Liver (tissue), 9 donors: ENCODE measurements around the gene KIAA0753. TPM values are rescaled to one million over a fixed set of nuclear protein-coding genes. Genes with fewer than 3 reads are reported as not detected.

Source experiments
- DNase-seq: peaks from one replicate; pipeline ENCODE4 v3.0.0-alpha.2; 2017; ENCODE audit warnings: low spot score
- H3K27ac ChIP-seq, 2 donors: one replicate each; pipeline ENCODE4 v1.7.0; 2013; ENCODE audit warnings: inconsistent platforms in 2 of 2, low read length in 2 of 2, control low read depth in 1 of 2, low read depth in 1 of 2, mild to moderate bottlenecking in 1 of 2
- H3K27me3 ChIP-seq, 4 donors: one replicate each; pipeline versions ENCODE4 v1.6.1 to v1.7.0; 2013; ENCODE audit warnings: low read length in 3 of 4, inconsistent platforms in 1 of 4, mild to moderate bottlenecking in 1 of 4, moderate library complexity in 1 of 4; ENCODE audit not compliant: control insufficient read depth in 4 of 4, insufficient read depth in 4 of 4
- H3K36me3 ChIP-seq, 4 donors: one replicate each; pipeline versions ENCODE4 v1.6.1 to v1.7.0; 2013; ENCODE audit warnings: low read length in 3 of 4, mild to moderate bottlenecking in 3 of 4, low read depth in 1 of 4, moderate library complexity in 1 of 4; ENCODE audit not compliant: control insufficient read depth in 4 of 4, insufficient read depth in 3 of 4
- H3K4me1 ChIP-seq, 4 donors: one replicate each; pipeline versions ENCODE4 v1.6.1 to v1.7.0; 2013; ENCODE audit warnings: low read length in 3 of 4, mild to moderate bottlenecking in 3 of 4, moderate library complexity in 1 of 4; ENCODE audit not compliant: control insufficient read depth in 4 of 4, insufficient read depth in 4 of 4
- H3K4me3 ChIP-seq, 3 donors: one replicate each; pipeline versions ENCODE4 v1.6.1 to v1.7.0; 2013; ENCODE audit warnings: low read length in 3 of 3, control low read depth in 1 of 3, low read depth in 1 of 3, mild to moderate bottlenecking in 1 of 3
- H3K9ac ChIP-seq, 2 donors: one replicate each; pipeline ENCODE4 v1.7.0; 2013; ENCODE audit warnings: low read length in 2 of 2, mild to moderate bottlenecking in 2 of 2, moderate library complexity in 2 of 2, control low read depth in 1 of 2, low read depth in 1 of 2
- H3K9me3 ChIP-seq, 4 donors: one replicate each; pipeline versions ENCODE4 v1.6.1 to v1.7.0; 2013; ENCODE audit warnings: low read length in 3 of 4; ENCODE audit not compliant: control insufficient read depth in 4 of 4
- ATF3 ChIP-seq: IDR thresholded peaks from 2 replicates; pipeline ENCODE4 v1.6.1; 2016; ENCODE audit warnings: antibody characterized with exemption
- CTCF ChIP-seq: fragments of 150-350 bp; IDR thresholded peaks from 2 replicates; pipeline ENCODE4 v1.5.1; 2017; ENCODE audit warnings: improper control_type of control experiment, low read depth, low read length; ENCODE audit not compliant: missing input control
- EGR1 ChIP-seq, 2 donors: IDR thresholded peaks; 2 replicates each; pipeline ENCODE4 v1.6.1; 2016 to 2018; ENCODE audit warnings: antibody characterized with exemption in 2 of 2, low read depth in 2 of 2
- FOXA1 ChIP-seq: IDR thresholded peaks from 2 replicates; pipeline ENCODE4 v1.6.1; 2016; ENCODE audit warnings: antibody characterized with exemption
- FOXA2 ChIP-seq: IDR thresholded peaks from 2 replicates; pipeline ENCODE4 v1.6.1; 2016; ENCODE audit warnings: antibody characterized with exemption
- GABPA ChIP-seq, 2 donors: IDR thresholded peaks in 1 of 2; conservative IDR thresholded peaks in 1 of 2; 2 replicates each; pipeline ENCODE4 v1.6.1; 2016; ENCODE audit warnings: antibody characterized with exemption in 2 of 2, mild to moderate bottlenecking in 1 of 2, moderate library complexity in 1 of 2
- HNF4A ChIP-seq, 2 donors: conservative IDR thresholded peaks; 2 replicates each; pipeline ENCODE4 v1.6.1; 2016; ENCODE audit warnings: antibody characterized with exemption in 2 of 2, mild to moderate bottlenecking in 2 of 2
- HNF4G ChIP-seq: IDR thresholded peaks from 2 replicates; pipeline ENCODE4 v1.6.1; 2016; ENCODE audit warnings: antibody characterized with exemption
- JUND ChIP-seq, 2 donors: IDR thresholded peaks; 2 replicates each; pipeline ENCODE4 v1.6.1; 2016; ENCODE audit warnings: antibody characterized with exemption in 2 of 2
- MAX ChIP-seq: IDR thresholded peaks from 2 replicates; pipeline ENCODE4 v1.6.1; 2016; ENCODE audit warnings: antibody characterized with exemption
- NR2F2 ChIP-seq: IDR thresholded peaks from 2 replicates; pipeline ENCODE4 v1.6.1; 2016; ENCODE audit warnings: antibody characterized with exemption
- RAD21 ChIP-seq, 2 donors: IDR thresholded peaks; 2 replicates each; pipeline ENCODE4 v1.6.1; 2016; ENCODE audit warnings: antibody characterized with exemption in 2 of 2, mild to moderate bottlenecking in 2 of 2
- REST ChIP-seq: IDR thresholded peaks from 2 replicates; pipeline ENCODE4 v1.6.1; 2016; ENCODE audit warnings: antibody characterized with exemption, mild to moderate bottlenecking
- RXRA ChIP-seq, 2 donors: IDR thresholded peaks; 2 replicates each; pipeline ENCODE4 v1.6.1; 2017 to 2018; ENCODE audit warnings: antibody characterized with exemption in 2 of 2, mild to moderate bottlenecking in 1 of 2
- SP1 ChIP-seq: IDR thresholded peaks from 2 replicates; pipeline ENCODE4 v1.6.1; 2018; ENCODE audit warnings: antibody characterized with exemption, mild to moderate bottlenecking
- TAF1 ChIP-seq: conservative IDR thresholded peaks from 2 replicates; pipeline ENCODE4 v1.6.1; 2016; ENCODE audit warnings: antibody characterized with exemption, mild to moderate bottlenecking
- YY1 ChIP-seq: IDR thresholded peaks from 2 replicates; pipeline ENCODE4 v1.6.1; 2016; ENCODE audit warnings: antibody characterized with exemption, mild to moderate bottlenecking
- WGBS: extraction: QIAGEN DNeasy Blood & Tissue Kit; methylation state at CpG from one replicate; pipeline ENCODE4 v1.1.7; 2013; 5-methylcytosine and 5-hydroxymethylcytosine counted together
- polyA plus RNA-seq, 2 donors: library from polyadenylated mRNA; stranded (reverse) in 1 of 2; unstranded in 1 of 2; fragments of 200-250 nt in 1 of 2; fragments of >200 nt in 1 of 2; fragmentation: Nextera tagmentation in 1 of 2; extraction: Ambion mirVana in 1 of 2; gene quantifications; one replicate each; pipeline versions ENCODE4 v1.2.1 to v1.2.3, GENCODE V29; 2013 to 2015
- total RNA-seq, 2 donors: library from RNA; depleted of rRNA; stranded (reverse); fragments of >200 nt; gene quantifications; one replicate each; pipeline ENCODE4 v1.2.3, GENCODE V29; 2014
- donor health status: healthy.
- donor health status: healthy.
- donor health status: healthy.
- donor health status: healthy.
- donor health status: healthy.

Gene KIAA0753
- total and polyA plus RNA-seq, 4 donors = 2.0 to 5.9 (median 3.0) TPM

- no peak for TF ChIP-seq RAD21 (IDR thresholded peaks at IDR 0.05)
- TF ChIP-seq FOXA2 = no peak
- TF ChIP-seq FOXA1 = no peak
- TF ChIP-seq EGR1 (IDR thresholded peaks at IDR 0.05; ENCODE audit: low read depth in 2 of 2) = no peak
Observed at GRCh38 chr17:6541886-6542285, 98.6 kb downstream of the KIAA0753 start (continued).

GRCh38 chr17:6539871-6540270, 100.6 kb downstream of the KIAA0753 start:
- H3K27ac ChIP-seq = no peak overlapping the region
- no peaks in the 10 kb centered on the region for H3K4me1 ChIP-seq
- H3K27me3 ChIP-seq = no peaks in the 10 kb centered on the region
- 69% methylated on average over 3 of the region's 3 CpGs for WGBS
- H3K36me3 ChIP-seq = no peaks in the 10 kb centered on the region
- H3K4me3 ChIP-seq = no peak overlapping the region
- TF ChIP-seq JUND (IDR thresholded peaks at IDR 0.05) (no peak), MAX (no peak), TAF1 (no peak)
- H3K9me3 ChIP-seq = peaks cover 0 to 7% (median 3%) of the 10 kb centered on the region in 4 donors
- H3K9ac ChIP-seq = no peak overlapping the region
- no peak for DNase-seq

GRCh38 chr17:6536566-6537065, 103.9 kb downstream of the KIAA0753 start:
- TF ChIP-seq GABPA (IDR thresholded peaks at IDR 0.05 in 1 of 2, conservative IDR thresholded peaks at IDR 0.05 in 1 of 2) (no peak), TAF1 (no peak), RAD21 (IDR thresholded peaks at IDR 0.05) (no peak), JUND (IDR thresholded peaks at IDR 0.05) (no peak), NR2F2 (no peak), FOXA1 (no peak), HNF4G (no peak), RXRA (IDR thresholded peaks at IDR 0.05) (no peak), SP1 (no peak), MAX (no peak), CTCF (no peak), YY1 (no peak), ATF3 (no peak), EGR1 (IDR thresholded peaks at IDR 0.05; ENCODE audit: low read depth in 2 of 2) (no peak), HNF4A (conservative IDR thresholded peaks at IDR 0.05) (no peak), REST (no peak), FOXA2 (no peak)
- WGBS = 93% methylated on average over 10 of the region's 10 CpGs
- Histone ChIP-seq H3K9me3 (peaks cover 0 to 7% (median 3%) of the 10 kb centered on the region in 4 donors), H3K9ac (no peak overlapping the region), H3K4me1 (no peaks in the 10 kb centered on the region), H3K36me3 (no peaks in the 10 kb centered on the region), H3K27me3 (no peaks in the 10 kb centered on the region), H3K4me3 (no peak overlapping the region), H3K27ac (no peak overlapping the region)
- no peak for DNase-seq
